Nephron (organoid): ENCODE measurements around the gene FNDC8.
A peak's percentile ranks its signal among the peaks of the same experiment; 100 is the strongest.

Experiments used
- H3K27ac Mint-ChIP-seq, 3 experiments: 2 replicates each; pipeline ENCODE4 v1.8.0; 2020; ENCODE audit warnings: mixed read lengths in 3 of 3, mild to moderate bottlenecking in 2 of 3, moderate library complexity in 1 of 3
- H3K27me3 Mint-ChIP-seq: 2 replicates; pipeline ENCODE4 v1.8.0; 2021; ENCODE audit warnings: low read depth, mild to moderate bottlenecking, moderate library complexity, mixed read lengths
- H3K36me3 Mint-ChIP-seq: 2 replicates; pipeline ENCODE4 v1.8.0; 2020; ENCODE audit warnings: low read depth, mixed read lengths
- H3K4me1 Mint-ChIP-seq: 2 replicates; pipeline ENCODE4 v1.8.0; 2020; ENCODE audit warnings: mixed read lengths
- H3K4me3 Mint-ChIP-seq, 3 experiments: 2 replicates each; pipeline ENCODE4 v1.8.0; 2020; ENCODE audit warnings: mild to moderate bottlenecking in 3 of 3, mixed read lengths in 3 of 3, moderate library complexity in 2 of 3
- H3K9me3 Mint-ChIP-seq: 2 replicates; pipeline ENCODE4 v1.8.0; 2020; ENCODE audit warnings: mixed read lengths
- TF ChIP-seq, protein P1 (sequence below), 3 experiments: fragments of 200-600 bp; sonication (generic); IDR thresholded peaks; one replicate each; pipeline ENCODE4 v1.5.0; 2021; ENCODE audit warnings: antibody characterized with exemption in 3 of 3; ENCODE audit not compliant: unreplicated experiment in 3 of 3

Gene FNDC8

DNA sequence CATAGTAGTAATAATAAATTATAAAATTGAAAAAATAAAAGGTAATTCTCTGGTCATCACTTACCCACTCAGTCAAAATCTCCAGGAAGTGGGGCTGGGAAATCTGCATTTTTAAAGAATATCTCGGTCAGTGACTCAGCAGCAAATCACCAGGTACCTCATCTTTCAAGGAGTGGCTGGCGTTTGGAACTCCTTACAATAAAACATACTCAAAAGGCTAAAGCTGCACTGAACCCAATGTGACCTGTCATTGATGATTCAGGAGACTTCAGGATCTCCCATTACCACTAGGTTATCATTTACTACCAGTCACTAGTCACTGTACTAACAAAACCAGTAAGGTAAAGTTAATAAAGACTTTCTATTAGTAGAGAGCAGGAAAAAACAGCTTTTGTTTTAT, 36.4 kb upstream of the FNDC8 start:
- Mint-ChIP-seq H3K27ac (no peak overlapping the region), H3K27me3 (peaks cover 5% of the 10 kb centered on the region), H3K36me3 (no peaks in the 10 kb centered on the region), H3K4me3 (no peak overlapping the region), H3K9me3 (no peaks in the 10 kb centered on the region), H3K4me1 (peaks cover 24% of the 10 kb centered on the region)
- TF ChIP-seq, protein P1, sequence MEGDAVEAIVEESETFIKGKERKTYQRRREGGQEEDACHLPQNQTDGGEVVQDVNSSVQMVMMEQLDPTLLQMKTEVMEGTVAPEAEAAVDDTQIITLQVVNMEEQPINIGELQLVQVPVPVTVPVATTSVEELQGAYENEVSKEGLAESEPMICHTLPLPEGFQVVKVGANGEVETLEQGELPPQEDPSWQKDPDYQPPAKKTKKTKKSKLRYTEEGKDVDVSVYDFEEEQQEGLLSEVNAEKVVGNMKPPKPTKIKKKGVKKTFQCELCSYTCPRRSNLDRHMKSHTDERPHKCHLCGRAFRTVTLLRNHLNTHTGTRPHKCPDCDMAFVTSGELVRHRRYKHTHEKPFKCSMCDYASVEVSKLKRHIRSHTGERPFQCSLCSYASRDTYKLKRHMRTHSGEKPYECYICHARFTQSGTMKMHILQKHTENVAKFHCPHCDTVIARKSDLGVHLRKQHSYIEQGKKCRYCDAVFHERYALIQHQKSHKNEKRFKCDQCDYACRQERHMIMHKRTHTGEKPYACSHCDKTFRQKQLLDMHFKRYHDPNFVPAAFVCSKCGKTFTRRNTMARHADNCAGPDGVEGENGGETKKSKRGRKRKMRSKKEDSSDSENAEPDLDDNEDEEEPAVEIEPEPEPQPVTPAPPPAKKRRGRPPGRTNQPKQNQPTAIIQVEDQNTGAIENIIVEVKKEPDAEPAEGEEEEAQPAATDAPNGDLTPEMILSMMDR (IDR thresholded peaks at IDR 0.05; ENCODE audit: unreplicated experiment in 3 of 3), result no peak

GRCh38 chr17:35086164-35086563, 35.3 kb upstream of the FNDC8 start:
- peak overlapping the region; percentile 31 to 59 (median 49) for H3K4me3 Mint-ChIP-seq
- no peaks in the 10 kb centered on the region for H3K36me3 Mint-ChIP-seq
- TF ChIP-seq, protein P1 (IDR thresholded peaks at IDR 0.05; ENCODE audit: unreplicated experiment in 3 of 3), result no peak
- H3K9me3 Mint-ChIP-seq, result no peaks in the 10 kb centered on the region
- peaks cover 7% of the 10 kb centered on the region for H3K27me3 Mint-ChIP-seq
- peaks cover 26% of the 10 kb centered on the region for H3K4me1 Mint-ChIP-seq
- no peak overlapping the region for H3K27ac Mint-ChIP-seq

DNA sequence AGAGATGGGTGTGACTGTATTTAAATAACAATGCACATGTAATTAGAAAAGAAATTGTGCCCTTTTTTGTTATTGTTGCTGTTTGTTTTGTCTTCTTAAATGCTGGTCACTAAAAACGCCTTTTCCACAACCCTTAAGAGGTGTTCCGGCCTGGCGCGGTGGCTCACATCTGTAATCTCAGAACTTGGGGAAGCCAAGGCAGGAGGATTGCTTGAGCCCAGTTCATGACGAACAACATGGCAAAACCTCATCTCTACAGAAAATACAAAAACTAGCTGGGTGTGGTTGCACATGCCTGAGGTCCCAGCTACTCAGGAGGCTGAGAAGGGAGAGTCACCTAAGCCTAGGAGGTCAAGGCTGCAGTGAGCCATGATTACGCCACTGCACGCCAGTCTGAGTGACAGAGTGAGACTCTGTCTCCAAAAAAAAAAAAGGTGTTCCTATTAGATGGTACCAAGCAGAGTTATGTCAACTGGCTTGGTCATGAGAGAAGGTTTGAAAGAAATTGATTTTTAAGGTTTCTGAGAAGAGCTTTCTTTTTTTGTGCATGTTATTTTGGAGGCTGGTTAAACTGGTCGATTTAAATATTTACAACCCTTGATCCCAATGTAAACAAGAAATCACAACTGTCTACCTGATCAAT, 34.4 kb upstream of the FNDC8 start:
- H3K36me3 Mint-ChIP-seq, result no peaks in the 10 kb centered on the region
- H3K4me3 Mint-ChIP-seq, result peak overlapping the region; percentile 89 to 93 (median 93)
- H3K4me1 Mint-ChIP-seq, result peaks cover 20% of the 10 kb centered on the region
- H3K9me3 Mint-ChIP-seq, result no peaks in the 10 kb centered on the region
- TF ChIP-seq, protein P1 (IDR thresholded peaks at IDR 0.05; ENCODE audit: unreplicated experiment in 3 of 3), result no peak
- peak overlapping the region; percentile 84 to 91 (median 90) for H3K27ac Mint-ChIP-seq
- H3K27me3 Mint-ChIP-seq, result peaks cover 9% of the 10 kb centered on the region

GRCh38 chr17:35087731-35088355, 33.6 kb upstream of the FNDC8 start:
- Mint-ChIP-seq H3K4me3 (peak overlapping the region; percentile 89 to 93 (median 93)), H3K4me1 (peaks cover 16% of the 10 kb centered on the region), H3K27ac (peak overlapping the region; percentile 84 to 91 (median 90)), H3K36me3 (no peaks in the 10 kb centered on the region), H3K27me3 (peaks cover 9% of the 10 kb centered on the region), H3K9me3 (no peaks in the 10 kb centered on the region)
- TF ChIP-seq, protein P1 (IDR thresholded peaks at IDR 0.05; ENCODE audit: unreplicated experiment in 3 of 3), result no peak

DNA sequence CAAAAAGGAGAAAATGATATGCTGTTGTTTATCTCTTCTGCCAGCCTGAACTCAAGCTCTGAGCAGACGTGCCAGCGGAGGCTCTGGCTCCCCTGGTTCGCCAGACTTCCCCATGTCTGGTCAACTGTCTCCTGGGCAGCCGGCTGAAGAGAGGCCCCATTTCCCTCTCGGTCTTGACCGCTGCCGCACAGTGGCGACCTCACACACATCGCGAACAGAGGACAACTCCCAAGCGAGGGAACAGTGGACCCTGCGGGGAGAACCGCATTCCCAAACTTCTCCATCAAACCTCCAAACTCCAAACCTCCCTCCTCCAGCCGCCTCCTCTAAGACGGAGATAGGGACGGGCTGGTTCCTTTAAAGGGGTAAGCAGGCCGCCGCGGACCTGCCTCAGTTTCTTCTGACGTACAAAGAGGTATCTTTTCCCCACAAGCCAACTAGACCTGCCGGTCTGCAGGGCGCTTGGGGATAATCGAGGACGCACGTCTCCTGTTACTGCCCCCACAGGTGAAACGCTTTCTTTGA, 33.0 kb upstream of the FNDC8 start:
- H3K27ac Mint-ChIP-seq, result peak overlapping the region; percentile 84 to 91 (median 90)
- H3K36me3 Mint-ChIP-seq, result no peaks in the 10 kb centered on the region
- TF ChIP-seq, protein P1 (IDR thresholded peaks at IDR 0.05; ENCODE audit: unreplicated experiment in 3 of 3), result no peak
- peak overlapping the region; percentile 89 to 93 (median 93) for H3K4me3 Mint-ChIP-seq
- no peaks in the 10 kb centered on the region for H3K9me3 Mint-ChIP-seq
- peaks cover 9% of the 10 kb centered on the region for H3K27me3 Mint-ChIP-seq
- H3K4me1 Mint-ChIP-seq, result peaks cover 16% of the 10 kb centered on the region
